Medulla oblongata (tissue), 1 donor: ENCODE measurements around the gene MAGI2.

Experiments
- DNase-seq: peaks from one replicate; pipeline ENCODE4 v3.0.0-alpha.2; 2015; ENCODE audit errors: extremely low spot score

The MAGI2 gene

GRCh38 chr7:78226059-78226719 lies 1227.3 kb downstream of the MAGI2 start:
- peak; percentile 40 for DNase-seq

- no peak for DNase-seq
These were observed 1227.9 kb downstream of the MAGI2 start for GRCh38 chr7:78225534-78225933.

GRCh38 chr7:78224923-78225322 lies 1228.5 kb downstream of the MAGI2 start:
- no peak for DNase-seq

GRCh38 chr7:78223598-78223997 lies 1229.9 kb downstream of the MAGI2 start:
- DNase-seq = no peak

- no peak for DNase-seq
These were observed 1231.3 kb downstream of the MAGI2 start for GRCh38 chr7:78222001-78222751.

GRCh38 chr7:78220754-78221153 lies 1232.7 kb downstream of the MAGI2 start:
- no peak for DNase-seq

- DNase-seq = no peak
These were observed 1234.6 kb downstream of the MAGI2 start for GRCh38 chr7:78218876-78219275.

- DNase-seq = no peak
These were observed 1235.4 kb downstream of the MAGI2 start for GRCh38 chr7:78218051-78218450.

- no peak for DNase-seq
These were observed 1238.3 kb downstream of the MAGI2 start for GRCh38 chr7:78215199-78215598.

GRCh38 chr7:78213402-78213801 lies 1240.1 kb downstream of the MAGI2 start:
- DNase-seq = no peak

- DNase-seq = no peak
These were observed 1240.9 kb downstream of the MAGI2 start for GRCh38 chr7:78212476-78213060.

GRCh38 chr7:78207269-78207668 lies 1246.2 kb downstream of the MAGI2 start:
- DNase-seq = no peak

- no peak for DNase-seq
These were observed 1246.7 kb downstream of the MAGI2 start for GRCh38 chr7:78206769-78207168.

GRCh38 chr7:78203042-78203720 lies 1250.3 kb downstream of the MAGI2 start:
- no peak for DNase-seq

- no peak for DNase-seq
These were observed 1254.7 kb downstream of the MAGI2 start for GRCh38 chr7:78198756-78199155.

- DNase-seq = no peak
These were observed 1256.0 kb downstream of the MAGI2 start for GRCh38 chr7:78197447-78197846.

GRCh38 chr7:78195281-78195680 lies 1258.2 kb downstream of the MAGI2 start:
- DNase-seq = no peak

GRCh38 chr7:78194611-78195010 lies 1258.9 kb downstream of the MAGI2 start:
- no peak for DNase-seq

- DNase-seq = no peak
These were observed 1261.9 kb downstream of the MAGI2 start for GRCh38 chr7:78191475-78192079.

GRCh38 chr7:78189762-78190161 lies 1263.7 kb downstream of the MAGI2 start:
- DNase-seq = no peak

- no peak for DNase-seq
These were observed 1268.2 kb downstream of the MAGI2 start for GRCh38 chr7:78185149-78185745.

- DNase-seq = no peak
These were observed 1269.2 kb downstream of the MAGI2 start for GRCh38 chr7:78184299-78184698.
